Renal cortical epithelial cell (primary cell): ENCODE measurements around the gene RNF220. TPM values are rescaled to one million over a fixed set of nuclear protein-coding genes. Genes with fewer than 3 reads are reported as not detected.
A peak's percentile ranks its signal among the peaks of the same experiment; 100 is the strongest.

Experiments used
- DNase-seq: peaks from one replicate; pipeline ENCODE4 v3.0.0-alpha.2; 2011; ENCODE audit warnings: low read depth
- total RNA-seq: library from RNA; depleted of rRNA; stranded (reverse); fragments of >200 nt; gene quantifications from 2 replicates; pipeline ENCODE4 v1.2.3, GENCODE V29; 2014

The RNF220 gene
- total RNA-seq, 1 donor from 2014 or later: 78.4 TPM

- DNase-seq: peak; percentile 41
Measured at GRCh38 chr1:44584167-44584566, 179.1 kb downstream of the RNF220 start.

GRCh38 chr1:44585315-44585920 is 180.4 kb downstream of the RNF220 start:
- no peak for DNase-seq

GRCh38 chr1:44587796-44588460 is 182.9 kb downstream of the RNF220 start:
- DNase-seq: peak; percentile 50

- no peak for DNase-seq
Measured at GRCh38 chr1:44588551-44589210, 183.6 kb downstream of the RNF220 start.

GRCh38 chr1:44590475-44590874 is 185.4 kb downstream of the RNF220 start:
- no peak for DNase-seq

- no peak for DNase-seq
Measured at GRCh38 chr1:44591381-44591780, 186.3 kb downstream of the RNF220 start.

GRCh38 chr1:44592208-44593145 is 187.4 kb downstream of the RNF220 start:
- DNase-seq: no peak

GRCh38 chr1:44594353-44594752 is 189.3 kb downstream of the RNF220 start:
- DNase-seq: no peak

GRCh38 chr1:44594871-44595735 is 190.0 kb downstream of the RNF220 start:
- DNase-seq: no peak

- no peak for DNase-seq
Measured at GRCh38 chr1:44596511-44596910, 191.5 kb downstream of the RNF220 start.

GRCh38 chr1:44598167-44598566 is 193.1 kb downstream of the RNF220 start:
- no peak for DNase-seq

GRCh38 chr1:44602634-44603628 is 197.9 kb downstream of the RNF220 start:
- DNase-seq: no peak

GRCh38 chr1:44603718-44604117 is 198.7 kb downstream of the RNF220 start:
- DNase-seq: no peak

GRCh38 chr1:44604157-44604955 is 199.3 kb downstream of the RNF220 start:
- DNase-seq: no peak

- DNase-seq: no peak
Measured at GRCh38 chr1:44605914-44606615, 201.0 kb downstream of the RNF220 start.

GRCh38 chr1:44606701-44607281 is 201.7 kb downstream of the RNF220 start:
- DNase-seq: peak; percentile 23

GRCh38 chr1:44608141-44608540 is 203.1 kb downstream of the RNF220 start:
- DNase-seq: no peak

- DNase-seq: peak; percentile 50
Measured at GRCh38 chr1:44609412-44609767, 204.3 kb downstream of the RNF220 start.
